SKM-1 treated with dmso at 0.1 percent for 144 hours (cell line): ENCODE results near the gene KRTAP10-1.
"Not testable (repeated sequence)": the region's sequence is repeated elsewhere in the genome, so short reads cannot be mapped to it uniquely, and the experiment has no call there.

ENCODE experiments used
- DNase-seq: peaks from one replicate; lab custom pipeline; 2025; ENCODE audit not compliant: unreplicated experiment; lab: John Stamatoyannopoulos, UW

KRTAP10-1 gene

DNA sequence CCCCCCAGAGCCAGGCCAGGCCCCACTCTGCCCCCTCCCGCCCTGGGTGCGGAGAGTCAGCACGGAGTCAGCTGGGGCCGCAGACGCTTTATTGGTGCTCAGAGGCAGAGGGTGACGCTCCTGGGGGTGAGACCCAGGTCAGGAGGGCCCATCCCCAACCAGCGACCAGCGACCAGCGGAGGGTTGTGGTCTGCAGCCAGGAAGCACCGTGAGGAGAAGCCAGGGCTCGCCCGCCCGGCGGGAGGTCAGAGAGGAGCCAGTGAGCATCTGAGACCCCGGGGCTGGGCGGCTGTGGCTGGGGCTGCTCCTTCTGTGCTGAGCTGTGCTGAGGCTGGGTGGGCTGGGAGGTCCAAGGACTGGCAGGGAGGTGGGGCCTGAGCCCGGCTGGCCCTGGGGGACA is 10.3 kb upstream of the KRTAP10-1 start:
- not testable (repeated sequence) for DNase-seq

DNA sequence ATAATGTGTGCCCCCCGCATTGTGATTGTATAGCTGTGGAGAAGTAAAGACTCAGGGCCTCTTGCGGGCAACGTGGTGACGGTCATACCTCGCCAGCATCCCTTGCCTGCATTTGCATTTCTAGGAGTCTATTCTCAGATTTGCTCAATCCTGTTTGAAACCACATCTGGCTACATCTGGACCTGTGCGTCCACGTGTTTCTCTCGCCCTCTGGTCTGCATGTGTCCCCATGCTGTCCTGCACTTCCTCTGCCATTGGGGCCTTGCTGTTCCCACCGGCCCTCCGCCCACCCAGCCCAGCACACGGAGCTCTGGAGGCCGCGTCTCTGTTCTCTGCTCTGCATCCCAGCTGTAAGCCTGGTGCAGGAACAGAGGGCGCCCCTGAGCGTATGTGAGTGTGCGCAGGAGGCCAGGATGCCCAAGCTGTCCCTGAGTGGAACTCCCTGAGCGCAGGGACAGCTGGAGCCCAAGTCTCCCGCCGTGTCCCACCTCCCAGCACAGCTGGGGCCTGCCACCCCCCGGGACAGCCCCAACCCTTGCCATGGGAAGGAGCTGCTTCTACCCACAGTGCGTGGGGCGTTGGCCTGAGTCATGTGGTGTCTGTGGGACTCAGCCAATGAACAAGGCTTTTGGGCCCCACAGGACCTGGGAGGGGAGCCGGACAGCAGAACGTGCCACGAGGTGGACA is 9.7 kb upstream of the KRTAP10-1 start:
- DNase-seq: no peak

DNA sequence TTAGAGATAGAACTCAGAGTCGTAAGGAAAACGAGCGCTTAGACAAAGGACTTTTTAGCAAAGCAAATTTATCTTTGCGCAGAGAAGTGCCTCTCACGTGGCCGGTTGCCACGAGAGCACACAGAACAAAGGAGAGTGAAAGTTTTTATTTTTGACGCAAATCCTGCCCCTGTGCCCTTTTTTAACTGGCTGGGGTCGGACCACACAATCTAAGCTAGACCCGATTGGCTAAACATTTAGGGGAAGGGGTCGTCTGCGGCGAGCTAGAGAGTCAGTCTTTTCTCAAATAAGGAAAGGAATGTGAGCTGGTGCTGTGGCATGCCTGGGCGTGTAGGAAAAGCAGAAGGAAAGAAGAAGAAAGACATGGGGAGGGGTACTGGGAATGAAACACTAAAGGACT is 8.9 kb upstream of the KRTAP10-1 start:
- no peak for DNase-seq

DNA sequence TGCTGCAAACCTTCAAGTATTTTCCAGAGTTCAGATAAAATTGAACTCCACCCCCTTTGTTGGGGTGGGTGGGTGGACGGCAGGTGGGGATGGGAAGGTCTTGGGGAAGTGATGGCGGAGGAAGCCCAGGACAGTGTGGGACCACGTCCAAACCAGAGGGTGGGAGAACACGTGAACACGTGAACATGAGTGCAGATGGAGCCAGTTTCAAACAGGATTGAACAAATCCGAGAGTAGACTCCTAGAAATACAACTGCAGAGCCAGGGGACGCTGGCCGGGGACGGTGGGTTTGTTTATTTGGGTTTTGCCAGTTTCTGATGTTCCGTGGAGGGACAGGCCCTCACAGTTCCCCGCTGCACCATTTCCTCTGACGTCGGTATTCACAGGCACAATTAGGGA is 8.4 kb upstream of the KRTAP10-1 start:
- no peak for DNase-seq

DNA sequence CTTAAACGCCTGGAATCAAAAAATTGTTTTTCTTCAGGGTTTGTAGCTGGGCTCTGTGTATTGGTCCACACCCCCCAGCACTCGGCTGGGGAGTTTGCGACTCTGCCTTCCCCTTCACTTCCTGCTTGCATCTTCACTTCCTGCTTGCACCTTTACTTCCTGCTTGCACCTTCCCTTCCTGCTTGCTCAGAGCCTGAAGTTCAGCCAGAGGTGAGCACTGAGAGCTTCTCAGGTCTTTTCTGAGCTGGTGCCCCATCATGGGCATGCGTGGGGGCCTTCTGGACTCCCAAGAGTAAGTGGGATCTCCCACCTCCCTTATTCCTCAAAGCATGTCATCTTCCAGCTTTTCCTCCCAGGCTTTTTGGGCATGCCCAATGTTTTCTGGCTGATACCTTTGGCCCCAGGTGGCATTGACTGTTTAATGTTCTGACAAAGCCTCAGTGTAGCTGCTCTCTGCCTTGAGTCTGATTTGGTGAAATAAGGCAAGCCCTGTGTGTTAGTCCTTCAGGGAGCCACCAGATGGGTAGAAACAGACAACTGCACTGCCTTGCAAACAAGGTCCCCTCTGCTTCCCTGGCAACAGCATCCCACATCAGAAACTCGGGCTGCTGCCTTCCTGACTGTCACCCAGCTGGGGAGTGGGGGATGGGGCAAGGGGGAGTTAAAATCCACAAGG is 7.8 kb upstream of the KRTAP10-1 start:
- no peak for DNase-seq

DNA sequence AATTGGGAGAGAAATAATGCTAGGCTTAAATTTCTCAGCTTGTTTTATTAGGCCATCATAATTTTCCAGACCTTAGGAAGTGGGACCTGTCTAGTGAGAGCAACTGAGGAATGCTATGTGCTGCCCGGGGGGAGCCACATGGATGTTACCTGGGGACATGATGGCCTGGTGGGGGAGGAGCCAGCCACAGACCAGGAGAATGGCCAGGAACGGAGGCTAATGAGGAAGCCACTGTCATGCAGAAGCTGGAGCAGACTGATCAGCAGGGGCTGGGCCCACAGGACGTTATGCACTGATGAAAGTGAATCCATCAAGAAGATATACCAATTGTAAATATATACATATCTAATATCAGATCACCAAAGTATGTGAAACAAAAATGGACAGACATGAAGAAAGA is 4.6 kb upstream of the KRTAP10-1 start:
- no peak for DNase-seq

DNA sequence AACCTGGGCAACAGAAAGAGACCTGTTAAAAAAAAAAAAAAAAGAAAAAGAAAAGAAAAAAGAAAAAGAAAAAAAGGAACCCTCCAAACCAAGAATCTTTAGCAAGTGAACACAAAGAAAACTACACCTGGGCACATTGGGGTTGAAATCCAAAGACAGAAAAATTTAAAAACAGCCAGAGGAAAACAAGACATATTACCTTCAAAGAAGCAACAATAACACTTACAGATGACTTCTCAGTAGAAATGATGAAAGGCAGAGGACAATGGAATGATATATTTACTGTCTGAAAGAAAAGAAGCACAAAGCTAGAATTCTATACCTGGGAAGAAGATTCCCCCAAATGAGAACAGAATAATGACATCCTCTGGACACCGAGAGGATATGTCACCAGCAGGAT is 2.7 kb upstream of the KRTAP10-1 start:
- DNase-seq: no peak

DNA sequence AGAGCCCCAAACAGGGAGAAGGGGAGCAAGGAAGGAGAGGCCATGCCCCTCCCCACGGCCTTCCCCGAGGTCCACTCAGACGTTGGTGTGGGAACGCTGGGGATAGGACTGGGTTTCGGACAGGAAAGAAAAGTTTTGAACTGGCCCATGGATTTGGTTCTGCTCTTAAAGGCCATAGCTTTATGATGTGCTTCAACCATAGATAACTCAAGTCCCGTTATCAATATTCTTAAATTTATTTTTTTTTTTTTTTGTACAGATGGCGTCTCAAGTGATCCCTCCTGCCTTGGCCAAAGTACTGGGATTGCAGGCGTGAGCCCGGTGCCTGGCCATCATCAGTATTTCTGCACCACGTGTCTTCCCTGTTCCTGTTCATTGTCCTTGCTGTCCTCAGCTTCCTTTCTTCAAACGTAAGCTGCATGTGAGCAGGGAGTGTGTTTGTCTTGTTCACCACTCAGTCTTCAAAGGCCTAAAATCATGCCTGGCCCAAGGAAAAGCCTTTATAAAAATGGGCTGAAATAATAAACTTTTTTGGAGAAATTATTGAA is 820 bp upstream of the KRTAP10-1 start:
- no peak for DNase-seq

DNA sequence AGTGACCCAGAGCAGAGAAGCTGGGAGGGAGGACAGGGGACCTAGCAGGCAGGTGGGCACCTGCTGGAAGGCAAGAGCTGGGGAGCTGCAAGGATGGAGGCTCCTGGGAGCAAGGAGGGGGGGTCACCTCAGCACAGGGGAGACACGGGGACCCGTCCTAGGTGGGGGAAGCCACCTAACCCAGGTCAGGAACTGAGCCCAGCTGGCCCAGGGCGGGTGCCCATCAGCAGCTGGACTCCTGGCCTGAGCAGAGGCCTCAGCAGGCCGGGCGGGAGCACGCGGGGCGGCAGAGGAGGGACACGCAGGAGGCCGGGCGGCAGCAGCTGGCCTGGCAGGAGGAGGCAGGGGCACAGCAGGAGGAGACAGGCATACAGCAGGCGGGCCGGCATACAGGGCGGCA is 949 bp downstream of the KRTAP10-1 start:
- DNase-seq: no peak

DNA sequence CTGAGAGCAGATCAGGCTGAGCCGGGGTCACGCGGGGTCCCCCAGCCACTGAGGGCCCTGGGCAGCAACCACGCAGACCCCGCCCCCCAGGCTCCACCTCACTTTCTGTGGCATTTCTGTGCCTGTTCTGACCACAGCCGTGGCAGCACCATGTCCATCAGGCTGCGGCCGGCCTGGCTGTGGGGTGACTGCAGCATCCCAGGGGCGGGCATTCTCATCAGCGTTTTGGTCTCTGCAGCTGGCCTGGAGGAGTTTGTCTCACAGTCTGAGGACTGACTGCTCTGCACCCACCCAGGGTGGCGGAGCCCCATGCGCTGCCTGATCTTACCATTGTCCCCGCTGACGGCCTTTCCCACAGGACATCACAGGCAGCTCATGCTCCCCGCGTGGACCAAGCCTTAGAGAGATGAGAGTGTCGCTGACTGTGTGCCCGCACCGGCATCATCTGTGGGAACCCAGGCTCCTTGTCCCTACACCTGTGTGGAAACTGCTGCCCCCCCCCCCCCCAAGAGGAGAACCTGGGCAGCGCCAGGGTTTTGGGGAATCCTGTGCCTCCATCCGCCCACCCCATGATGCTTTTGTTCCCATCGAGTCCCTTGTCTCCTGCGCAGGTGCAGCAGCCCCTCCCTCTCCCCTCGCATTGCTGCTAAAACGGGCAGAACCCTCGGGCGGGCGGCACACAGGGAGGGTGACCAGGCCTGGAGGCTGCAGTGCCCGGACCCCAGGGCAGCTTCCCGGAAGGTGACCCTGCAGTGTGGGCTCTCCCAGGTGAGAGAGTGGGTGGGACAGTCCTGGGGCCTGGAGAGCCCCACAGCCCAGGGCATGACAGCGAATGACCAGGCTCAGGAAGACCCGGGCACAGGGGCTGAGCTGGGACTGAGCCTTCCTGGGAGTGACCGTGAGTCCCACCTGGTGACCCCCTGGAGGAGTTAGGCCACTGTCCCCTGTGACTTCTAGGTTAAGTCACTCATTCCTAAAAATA is 1.8 kb downstream of the KRTAP10-1 start:
- DNase-seq: no peak

DNA sequence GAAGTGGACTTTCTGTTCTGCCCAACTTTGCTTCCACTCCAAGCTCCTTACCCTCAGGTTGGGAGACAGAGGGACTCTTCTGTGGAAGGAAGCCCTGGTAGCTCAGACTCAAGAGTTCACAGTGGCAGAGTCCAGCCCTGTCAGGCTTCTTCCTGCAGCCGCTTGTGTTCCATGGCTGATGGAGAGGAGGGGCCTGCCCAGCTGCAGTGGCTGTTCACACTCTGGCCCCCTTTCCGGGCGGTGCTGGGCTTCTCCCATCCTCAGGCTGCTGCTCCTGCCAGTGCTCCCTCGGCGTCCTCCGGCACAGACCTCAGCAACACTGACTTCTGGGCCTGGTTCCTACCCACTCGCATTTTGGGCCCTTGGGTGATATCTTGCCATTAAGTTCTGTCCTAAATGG is 4.0 kb downstream of the KRTAP10-1 start:
- no peak for DNase-seq

DNA sequence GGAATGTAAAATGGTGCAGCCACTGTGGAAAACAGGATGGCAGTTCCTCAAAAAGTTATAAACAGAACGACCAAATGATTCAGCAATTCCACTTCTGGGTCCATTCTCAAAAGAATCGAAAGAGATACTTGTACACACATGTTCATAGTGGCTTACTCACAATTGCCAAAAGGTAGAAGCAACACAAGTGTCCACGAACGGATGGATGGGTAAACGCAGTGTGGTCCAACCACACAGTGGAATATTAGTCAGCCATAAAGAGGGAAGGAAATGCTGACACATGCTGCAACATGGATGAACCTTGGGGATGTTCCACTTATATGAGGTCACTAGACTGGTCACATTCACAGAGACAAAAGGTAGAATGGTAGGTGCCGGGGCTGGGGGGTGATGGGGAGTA is 5.3 kb downstream of the KRTAP10-1 start:
- DNase-seq: no peak

DNA sequence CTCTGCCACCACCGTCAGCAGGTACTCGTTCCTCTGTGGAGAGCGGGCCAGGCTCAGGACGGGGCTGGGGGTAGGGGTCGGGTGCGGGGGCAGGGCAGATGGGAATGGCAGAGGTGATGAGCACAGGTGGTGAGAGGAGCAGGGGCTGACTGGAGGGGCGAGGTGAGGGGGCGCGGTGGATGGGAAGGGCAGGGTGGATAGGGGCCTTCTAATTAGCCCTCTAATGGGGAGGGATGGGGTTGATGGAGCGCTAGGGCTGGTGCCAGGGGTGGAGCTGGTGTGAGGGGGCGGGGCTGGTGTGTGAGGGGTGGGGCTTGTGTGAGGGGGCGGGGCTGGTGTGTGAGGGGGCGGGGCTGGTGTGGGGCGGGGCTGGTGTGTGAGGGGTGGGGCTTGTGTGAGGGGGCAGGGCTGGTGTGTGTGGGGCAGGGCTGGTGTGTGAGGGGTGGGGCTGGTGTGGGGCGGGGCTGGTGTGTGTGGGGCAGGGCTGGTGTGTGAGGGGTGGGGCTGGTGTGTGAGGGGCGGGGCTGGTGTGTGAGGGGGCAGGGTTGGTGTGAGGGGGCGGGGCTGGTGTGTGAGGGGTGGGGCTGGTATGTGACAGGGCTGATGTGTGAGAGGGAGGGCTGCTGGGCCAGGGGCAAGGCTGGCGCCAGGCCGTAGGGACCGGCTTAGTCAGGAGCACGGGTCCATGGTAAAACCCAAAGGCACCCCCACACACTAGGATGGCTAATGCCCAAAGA is 5.9 kb downstream of the KRTAP10-1 start:
- DNase-seq: no peak

DNA sequence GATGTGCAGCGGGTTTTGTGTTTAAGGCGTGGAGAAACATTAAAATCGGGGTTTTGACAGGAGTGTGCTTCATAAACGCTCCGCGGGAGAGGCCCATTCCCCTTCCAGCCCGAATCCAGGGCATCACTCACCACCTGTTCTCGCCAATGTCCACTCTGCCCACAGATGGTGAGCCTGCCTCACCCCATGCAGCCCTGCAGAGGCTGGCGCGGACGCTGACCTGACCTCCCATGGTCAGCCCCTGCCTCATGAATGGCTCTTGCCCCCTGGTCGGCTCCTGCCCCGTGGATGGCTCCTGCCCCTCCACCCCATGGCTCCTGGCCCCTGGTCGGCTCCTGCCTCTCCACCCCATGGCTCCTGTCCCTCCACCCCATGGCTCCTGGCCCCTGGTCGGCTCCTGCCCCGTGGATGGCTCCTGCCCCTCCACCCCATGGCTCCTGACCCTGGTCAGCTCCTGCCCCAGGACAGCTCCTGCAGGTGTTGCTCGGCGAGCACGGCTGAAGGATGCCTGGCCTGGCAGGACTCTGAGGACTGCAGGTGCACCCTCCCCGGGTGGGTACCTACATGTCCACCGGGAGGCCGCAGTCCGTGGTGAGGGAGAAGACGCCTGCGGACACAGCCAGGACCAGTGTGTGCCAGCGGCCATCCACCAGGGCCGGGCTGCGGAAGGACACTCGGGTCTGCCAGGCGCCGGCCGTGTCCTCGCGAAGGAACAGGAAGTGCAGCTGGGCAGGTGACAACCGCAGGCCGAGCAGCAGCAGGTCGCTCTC is 6.7 kb downstream of the KRTAP10-1 start:
- no peak for DNase-seq

DNA sequence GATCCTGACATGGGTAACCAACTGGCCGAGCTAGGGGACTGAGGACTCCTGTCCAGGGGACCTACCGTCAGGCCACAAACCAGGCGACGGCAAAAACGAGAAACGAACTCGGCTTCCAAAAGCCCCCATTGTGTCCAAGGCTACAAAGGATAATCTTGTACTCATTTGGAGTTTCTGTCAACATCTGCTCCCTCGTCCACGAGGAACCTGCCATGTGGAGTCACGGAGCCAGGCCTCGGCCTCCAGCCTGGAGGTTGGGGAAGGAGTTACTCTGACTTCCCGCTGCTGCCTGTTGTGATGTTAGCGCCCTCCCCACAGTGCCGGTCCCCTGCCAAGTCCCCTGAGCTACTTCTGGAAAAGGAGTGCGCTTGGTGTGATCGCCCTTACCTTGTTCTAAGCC is 7.3 kb downstream of the KRTAP10-1 start:
- no peak for DNase-seq

DNA sequence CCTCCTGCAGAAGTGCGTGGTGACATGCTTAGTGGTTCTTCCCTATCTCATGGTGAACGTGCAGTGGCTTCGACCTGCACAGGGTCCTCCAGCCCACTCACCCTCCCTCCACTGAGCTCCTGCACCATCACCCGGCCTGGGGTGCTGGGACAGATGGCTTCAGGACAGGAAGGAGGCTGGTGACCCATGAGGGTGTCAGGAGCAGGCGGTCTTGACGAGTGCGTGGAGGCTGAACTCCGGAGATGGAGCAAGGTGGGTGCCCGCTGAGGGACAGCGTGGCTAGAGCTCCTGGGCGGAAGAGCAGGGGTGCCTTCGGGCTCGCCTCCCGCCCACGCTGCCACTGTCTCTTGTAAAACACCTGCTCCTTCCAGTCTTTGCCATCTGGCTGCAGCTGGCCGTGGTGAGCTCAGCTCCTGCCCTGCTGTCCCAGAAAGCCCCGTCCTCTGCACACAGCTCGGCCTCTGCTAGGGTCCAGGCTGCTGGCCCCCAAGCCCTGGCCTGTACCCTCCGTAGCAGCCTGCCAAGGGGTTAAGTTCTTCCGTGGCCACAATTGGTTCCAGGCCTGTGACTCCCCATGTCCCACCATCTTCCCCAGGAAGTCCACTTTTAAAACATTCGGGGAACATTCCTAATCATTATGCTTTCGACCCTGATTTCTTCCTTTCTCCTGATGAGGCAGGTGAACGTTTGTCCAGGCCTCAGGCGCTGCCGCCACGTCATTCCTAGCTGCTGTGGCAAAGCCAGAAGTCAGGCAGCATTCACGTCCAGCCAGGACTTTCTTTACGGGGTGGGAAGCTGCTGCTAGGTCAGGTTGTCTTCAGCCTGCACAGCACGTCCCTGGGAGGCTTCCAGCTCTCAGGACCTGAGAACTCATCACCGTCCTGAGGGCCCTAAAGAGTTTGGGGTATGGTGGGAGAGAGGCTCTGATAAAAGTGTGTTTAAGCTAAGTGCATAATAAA is 8.1 kb downstream of the KRTAP10-1 start:
- no peak for DNase-seq

DNA sequence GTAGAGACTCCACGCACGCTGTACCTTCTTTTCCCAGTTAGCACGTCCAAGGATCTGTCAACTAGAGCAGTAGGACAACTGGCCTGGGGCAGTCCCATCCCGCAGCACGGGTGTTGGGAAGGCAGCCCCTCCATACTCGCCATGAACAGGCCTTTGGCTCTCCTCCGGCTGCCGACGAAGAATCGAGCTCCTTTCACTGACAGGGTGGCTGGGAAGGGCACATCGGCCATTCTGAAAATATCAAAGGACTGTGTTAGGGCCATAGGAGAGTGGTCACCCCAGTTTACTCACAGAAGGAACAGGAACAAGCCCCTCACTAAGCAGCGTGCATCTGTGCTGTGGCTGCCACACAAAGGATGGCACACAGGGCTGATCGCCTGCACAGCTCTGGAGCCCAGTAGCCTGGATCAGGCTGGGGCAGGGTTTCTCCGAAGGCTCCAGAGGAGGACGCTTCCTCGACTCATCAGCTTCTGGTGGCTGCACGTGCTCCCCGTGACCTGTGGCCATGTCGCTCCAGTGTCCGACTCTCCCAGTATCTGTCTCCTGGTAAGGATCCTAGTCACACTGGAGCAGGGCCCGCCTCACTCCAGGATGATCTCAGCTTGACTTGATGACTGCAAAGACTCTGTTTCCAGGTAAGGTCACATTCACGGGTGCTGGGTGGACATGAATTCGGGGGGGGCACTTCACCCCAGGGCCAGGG is 8.9 kb downstream of the KRTAP10-1 start:
- DNase-seq: no peak

DNA sequence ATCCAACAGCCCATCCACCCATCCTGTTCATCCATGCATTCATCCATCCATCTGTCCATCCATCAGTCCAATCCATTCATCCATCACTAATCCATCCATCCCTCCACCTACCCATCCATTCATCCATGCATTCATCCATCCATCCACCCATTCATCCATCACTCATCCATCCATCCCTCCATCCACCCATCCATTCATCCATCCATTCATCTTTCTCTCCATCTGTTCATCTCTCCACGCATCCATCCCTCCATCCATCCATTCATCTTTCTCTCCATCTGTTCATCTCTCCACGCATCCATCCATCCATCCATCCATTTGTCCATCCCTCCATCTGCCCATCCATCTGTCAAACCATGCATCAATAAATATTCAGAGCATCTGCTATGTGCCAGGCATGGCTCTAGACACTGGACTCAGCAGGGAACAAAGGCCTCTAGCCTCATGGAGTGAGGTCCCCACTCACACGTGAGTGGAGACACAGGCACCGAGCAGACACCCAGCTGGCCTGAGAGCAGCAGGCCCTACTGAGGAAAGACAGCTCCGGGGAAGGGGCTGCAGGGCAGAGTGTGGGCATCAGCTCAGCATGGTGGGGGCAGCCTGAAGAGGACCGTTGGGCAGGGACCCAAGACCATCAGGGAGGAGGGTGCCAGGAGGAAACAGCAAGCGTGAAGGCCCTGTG is 9.6 kb downstream of the KRTAP10-1 start:
- DNase-seq: no peak
